ENCODE data around the gene TATDN2. TPM values are rescaled to one million over a fixed set of nuclear protein-coding genes. Genes with fewer than 3 reads are reported as not detected.

Gene TATDN2
- 8.7 and 10.5 TPM in 2 replicates for total RNA-seq

GRCh38 chr3:10248184-10248983, at the start of gene TATDN2:
TATDN2 (plus strand) TSS chr3:10248459; CDS start chr3:10249201, 742 bp downstream.

GRCh38 chr3:10292505-10293419, 44.5 kb downstream of the TATDN2 start, which contains the start of gene GHRL:
GHRL (minus strand) TSS chr3:10292947; CDS start chr3:10290180, 2,767 bp downstream.

Other genes starting within 250 kb of the TATDN2 start
- gene FANCD2, start 222.0 kb upstream of the TATDN2 start, total RNA-seq: 8.4 and 20.5 TPM in 2 replicates
- gene FANCD2OS, start 140.2 kb upstream of the TATDN2 start, total RNA-seq: not detected in 2 replicates
- 126 and 161 TPM in 2 replicates for gene BRK1, start 132.8 kb upstream of the TATDN2 start, total RNA-seq
- gene VHL, start 106.7 kb upstream of the TATDN2 start, total RNA-seq: 27.1 and 38.8 TPM in 2 replicates
- 7.9 and 29.7 TPM in 2 replicates for gene IRAK2, start 83.5 kb upstream of the TATDN2 start, total RNA-seq
- not detected in 2 replicates for gene GHRL, start 44.5 kb downstream of the TATDN2 start, total RNA-seq
- 174 and 220 TPM in 2 replicates for gene SEC13, start 72.7 kb downstream of the TATDN2 start, total RNA-seq